H1 (cell line): ENCODE results near the gene KRT83. TPM values are rescaled to one million over a fixed set of nuclear protein-coding genes. Genes with fewer than 3 reads are reported as not detected.

Source experiments
- CTCF ChIA-PET: fragments of 300-600 bp; sonication (Branson Sonifier 250); formaldehyde crosslinking; loops from one replicate; lab custom pipeline; 2021; ENCODE audit not compliant: partially characterized antibody; lab: Charles Lee
- POLR2A ChIA-PET: fragments of 300-600 bp; sonication (Branson Sonifier 250); formaldehyde crosslinking; loops from one replicate; lab custom pipeline; 2021; ENCODE audit warnings: inconsistent platforms; ENCODE audit not compliant: partially characterized antibody; lab: Charles Lee
- DNase-seq, 2 experiments: peaks; one replicate each; pipeline versions ENCODE4 v3.0.0 to v3.0.0-alpha.2; 2010 to 2022; ENCODE audit warnings: low spot score in 2 of 2, low read depth in 1 of 2, mixed read lengths in 1 of 2
- FAIRE-seq: peaks from 2 replicates; lab custom pipeline; 2011; peaks lifted over from hg19 to GRCh38; lab: Jason Lieb, UNC
- H2AFZ ChIP-seq: 2 replicates; pipeline ENCODE4 v1.8.1; 2012; ENCODE audit warnings: low read length, inconsistent platforms
- H2AK5ac ChIP-seq: 2 replicates; pipeline ENCODE4 v1.6.1; 2013; ENCODE audit warnings: low read depth, low read length
- H2BK120ac ChIP-seq: replicated peaks from 2 replicates; pipeline ENCODE3; 2013; ENCODE audit warnings: low read depth, low read length, inconsistent platforms
- H2BK12ac ChIP-seq: 2 replicates; pipeline ENCODE4 v1.6.1; 2013; ENCODE audit warnings: low read depth, low read length
- H2BK15ac ChIP-seq: 2 replicates; pipeline ENCODE4 v1.6.1; 2013; ENCODE audit warnings: low read length
- H2BK20ac ChIP-seq: 2 replicates; pipeline ENCODE4 v1.6.1; 2013; ENCODE audit warnings: low read length
- H2BK5ac ChIP-seq: 2 replicates; pipeline ENCODE4 v1.6.1; 2013; ENCODE audit warnings: low read depth, low read length
- H3K14ac ChIP-seq: 2 replicates; pipeline ENCODE4 v1.6.1; 2013; ENCODE audit warnings: inconsistent platforms; ENCODE audit not compliant: insufficient read length
- H3K18ac ChIP-seq: 2 replicates; pipeline ENCODE4 v1.6.1; 2013; ENCODE audit warnings: low read length; ENCODE audit errors: extremely low read depth
- H3K23ac ChIP-seq: 2 replicates; pipeline ENCODE4 v1.6.1; 2013; ENCODE audit warnings: inconsistent platforms; ENCODE audit not compliant: insufficient read length
- H3K23me2 ChIP-seq: 2 replicates; pipeline ENCODE4 v1.6.1; 2013; ENCODE audit warnings: low read depth, low read length
- H3K27ac ChIP-seq: 2 replicates; pipeline ENCODE4 v1.6.1; 2011; ENCODE audit warnings: low read depth, low read length, inconsistent platforms
- H3K27me3 ChIP-seq, 4 experiments: replicated peaks in 1 of 4; 1 replicate in 1 of 4; 2 replicates in 3 of 4; pipeline versions ENCODE4 v1.6.1 to v1.8.1; 2011 to 2013; ENCODE audit warnings: low read length in 3 of 4, mild to moderate bottlenecking in 3 of 4, inconsistent platforms in 2 of 4, mixed read lengths in 2 of 4, moderate library complexity in 1 of 4; ENCODE audit not compliant: control insufficient read depth in 3 of 4, insufficient read depth in 3 of 4; ENCODE audit errors: extremely low read depth in 1 of 4
- H3K36me3 ChIP-seq, 4 experiments: 2 replicates each; pipeline versions ENCODE4 v1.6.1 to v1.8.1; 2011 to 2013; ENCODE audit warnings: mild to moderate bottlenecking in 4 of 4, low read length in 3 of 4, moderate library complexity in 2 of 4, control low read depth in 1 of 4, inconsistent platforms in 1 of 4; ENCODE audit not compliant: insufficient read depth in 4 of 4, control insufficient read depth in 2 of 4
- H3K4ac ChIP-seq: replicated peaks from 2 replicates; pipeline ENCODE3; 2013; ENCODE audit warnings: low read length, low read depth, mixed read lengths, inconsistent platforms; ENCODE audit not compliant: insufficient read length
- H3K4me1 ChIP-seq, 4 experiments: replicated peaks in 1 of 4; 1 replicate in 1 of 4; 2 replicates in 3 of 4; pipeline versions ENCODE4 v1.6.1 to v1.8.1; 2011 to 2013; ENCODE audit warnings: low read length in 3 of 4, inconsistent platforms in 2 of 4, mixed read lengths in 1 of 4; ENCODE audit not compliant: insufficient read depth in 4 of 4, control insufficient read depth in 3 of 4
- H3K4me2 ChIP-seq, 2 experiments: 2 replicates each; pipeline versions ENCODE4 v1.6.1 to v1.8.1; 2011 to 2013; ENCODE audit warnings: low read depth in 2 of 2, low read length in 2 of 2, control low read depth in 1 of 2, inconsistent platforms in 1 of 2, mild to moderate bottlenecking in 1 of 2; ENCODE audit not compliant: insufficient read depth in 1 of 2
- H3K4me3 ChIP-seq, 4 experiments: fragments of 200-600, 300-600 bp in 1 of 4; sonication (generic), shearing (Covaris generic), sonication (Bioruptor Twin) in 1 of 4; 2 replicates each; pipeline versions ENCODE4 v1.5.1 to v1.8.1; 2011 to 2016; ENCODE audit warnings: low read length in 4 of 4, low read depth in 3 of 4, control low read depth in 2 of 4, inconsistent platforms in 2 of 4, mild to moderate bottlenecking in 2 of 4, mixed read lengths in 1 of 4, moderate library complexity in 1 of 4; ENCODE audit not compliant: insufficient read depth in 2 of 4; ENCODE audit errors: extremely low read depth in 1 of 4
- H3K56ac ChIP-seq: replicated peaks from 2 replicates; pipeline ENCODE3; 2013; ENCODE audit warnings: low read depth, mild to moderate bottlenecking, mixed read lengths, low read length, inconsistent platforms; ENCODE audit not compliant: insufficient read length
- H3K79me1 ChIP-seq: 2 replicates; pipeline ENCODE4 v1.6.1; 2013; ENCODE audit warnings: low read depth, low read length, control low read depth
- H3K79me2 ChIP-seq, 2 experiments: 2 replicates each; pipeline versions ENCODE4 v1.6.1 to v1.8.1; 2012 to 2013; ENCODE audit warnings: low read length in 2 of 2, mild to moderate bottlenecking in 2 of 2, inconsistent platforms in 1 of 2; ENCODE audit not compliant: insufficient read depth in 2 of 2, control insufficient read depth in 1 of 2
- H3K9ac ChIP-seq, 4 experiments: replicated peaks in 1 of 4; 1 replicate in 1 of 4; 2 replicates in 3 of 4; pipeline versions ENCODE4 v1.6.1 to v1.8.1; 2011 to 2013; ENCODE audit warnings: low read depth in 3 of 4, low read length in 3 of 4, control low read depth in 2 of 4, mild to moderate bottlenecking in 2 of 4, moderate library complexity in 2 of 4, inconsistent platforms in 1 of 4; ENCODE audit errors: extremely low read depth in 1 of 4
- H3K9me3 ChIP-seq, 2 experiments: 2 replicates each; pipeline versions ENCODE4 v1.6.1 to v1.8.1; 2012 to 2013; ENCODE audit warnings: mild to moderate bottlenecking in 2 of 2, moderate library complexity in 2 of 2, control low read depth in 1 of 2, inconsistent platforms in 1 of 2, low read depth in 1 of 2, low read length in 1 of 2, mixed read lengths in 1 of 2; ENCODE audit not compliant: insufficient read depth in 2 of 2
- H4K20me1 ChIP-seq, 2 experiments: replicated peaks in 1 of 2; 2 replicates each; pipeline versions ENCODE3 to v1.8.1; 2011 to 2013; ENCODE audit warnings: inconsistent platforms in 2 of 2, low read length in 2 of 2, mild to moderate bottlenecking in 1 of 2; ENCODE audit not compliant: insufficient read depth in 2 of 2, control insufficient read depth in 1 of 2
- H4K5ac ChIP-seq: 2 replicates; pipeline ENCODE4 v1.6.1; 2013; ENCODE audit warnings: low read length, low read depth, mixed read lengths, inconsistent platforms; ENCODE audit not compliant: insufficient read length
- H4K8ac ChIP-seq: 2 replicates; pipeline ENCODE4 v1.8.0; 2013; ENCODE audit warnings: mild to moderate bottlenecking, moderate library complexity, low read length, inconsistent platforms; ENCODE audit not compliant: insufficient read depth; ENCODE audit errors: extremely low read depth
- H4K91ac ChIP-seq: replicated peaks from 2 replicates; pipeline ENCODE3; 2013; ENCODE audit warnings: low read length, mixed read lengths, inconsistent platforms; ENCODE audit not compliant: insufficient read length
- CBX8 ChIP-seq: fragments of 300-800, 300-1000 bp; sonication (generic); IDR thresholded peaks from 2 replicates; pipeline ENCODE4 v1.7.1; 2016; ENCODE audit warnings: low read depth, low read length, borderline replicate concordance
- CEBPB ChIP-seq: IDR thresholded peaks from 2 replicates; pipeline ENCODE4 v1.6.1; 2012; ENCODE audit warnings: low read depth, low read length
- EP300 ChIP-seq, 2 experiments: IDR thresholded peaks; 1 replicate in 1 of 2; 2 replicates in 1 of 2; pipeline ENCODE4 v1.6.1; 2011 to 2012; ENCODE audit warnings: low read depth in 2 of 2, low read length in 2 of 2, mild to moderate bottlenecking in 2 of 2, borderline replicate concordance in 1 of 2, inconsistent platforms in 1 of 2, moderate library complexity in 1 of 2
- HDAC2 ChIP-seq, 2 experiments: fragments of 300-600 bp in 1 of 2; sonication (generic) in 1 of 2; IDR thresholded peaks; 2 replicates each; pipeline ENCODE4 v1.6.1; 2011 to 2012; ENCODE audit warnings: low read depth in 2 of 2, low read length in 2 of 2, mild to moderate bottlenecking in 2 of 2, moderate library complexity in 2 of 2, borderline replicate concordance in 1 of 2, inconsistent platforms in 1 of 2
- JUN ChIP-seq: IDR thresholded peaks from 2 replicates; pipeline ENCODE4 v1.6.1; 2011; ENCODE audit warnings: low read depth, mild to moderate bottlenecking, improper control_type of control experiment, low read length
- JUND ChIP-seq: IDR thresholded peaks from 2 replicates; pipeline ENCODE4 v1.6.1; 2011; ENCODE audit warnings: mild to moderate bottlenecking, improper control_type of control experiment, low read length
- MAFK ChIP-seq: IDR thresholded peaks from 2 replicates; pipeline ENCODE4 v1.6.1; 2012; ENCODE audit warnings: low read depth, mild to moderate bottlenecking, improper control_type of control experiment, low read length
- NANOG ChIP-seq: IDR thresholded peaks from 2 replicates; pipeline ENCODE4 v1.6.1; 2011; ENCODE audit warnings: low read length, low read depth, mild to moderate bottlenecking, inconsistent platforms; ENCODE audit not compliant: insufficient read depth, poor library complexity, severe bottlenecking
- RBBP5 ChIP-seq: IDR thresholded peaks from 2 replicates; pipeline ENCODE4 v1.7.1; 2012; ENCODE audit warnings: low read depth, mild to moderate bottlenecking, inconsistent platforms, low read length, moderate library complexity, borderline replicate concordance
- SP2 ChIP-seq: IDR thresholded peaks from 2 replicates; pipeline ENCODE4 v1.6.1; 2012; ENCODE audit warnings: mild to moderate bottlenecking, low read length, inconsistent platforms
- SRF ChIP-seq: IDR thresholded peaks from 2 replicates; pipeline ENCODE4 v1.6.1; 2011; ENCODE audit warnings: mild to moderate bottlenecking, low read depth, low read length, moderate library complexity
- WGBS, 2 experiments: shearing (Covaris generic) in 1 of 2; methylation state at CpG; one replicate each; pipeline versions ENCODE4 v1.1.6 to v1.1.7; 2013 to 2015; ENCODE audit warnings: low lambda C conversion rate in 2 of 2, mixed read lengths in 2 of 2, inconsistent platforms in 1 of 2, low coverage in 1 of 2, missing lambda C conversion rate in 1 of 2; ENCODE audit not compliant: insufficient replicate concordance in 2 of 2, insufficient coverage in 1 of 2, insufficient read length in 1 of 2; ENCODE audit errors: extremely low coverage in 1 of 2, missing lambda C conversion rate in 1 of 2; 5-methylcytosine and 5-hydroxymethylcytosine counted together
- polyA plus RNA-seq, 7 experiments: library from polyadenylated mRNA; depleted of rRNA in 3 of 7; stranded (reverse) in 5 of 7; unstranded in 2 of 7; fragments of >200 nt in 5 of 7; fragments of 200-250 nt in 2 of 7; gene quantifications; 1 replicate in 5 of 7; 2 replicates in 1 of 7; 4 replicates in 1 of 7; pipeline versions ENCODE4 v1.2.1 to v1.2.3, GENCODE V29; 2011 to 2013; ENCODE audit warnings: missing spikeins in 2 of 7, mixed read lengths in 2 of 7
- total RNA-seq: library from RNA; stranded (reverse); fragmentation: NEBNext Ultra II Directional; extraction: Animal tissue kit (Norgen Biotek cat#: 25700); gene quantifications from 2 replicates; pipeline ENCODE4 v1.2.1, GENCODE V29; 2021
- TF ChIP-seq, protein P1 (sequence below): IDR thresholded peaks from 2 replicates; pipeline ENCODE4 v1.6.1; 2011; ENCODE audit warnings: low read length, improper control_type of control experiment

The KRT83 gene
- total and polyA plus RNA-seq, 2 of the 8 experiments (the other 6 are each of a cell fraction or from before 2014, with no cell fraction given): not detected

DNA sequence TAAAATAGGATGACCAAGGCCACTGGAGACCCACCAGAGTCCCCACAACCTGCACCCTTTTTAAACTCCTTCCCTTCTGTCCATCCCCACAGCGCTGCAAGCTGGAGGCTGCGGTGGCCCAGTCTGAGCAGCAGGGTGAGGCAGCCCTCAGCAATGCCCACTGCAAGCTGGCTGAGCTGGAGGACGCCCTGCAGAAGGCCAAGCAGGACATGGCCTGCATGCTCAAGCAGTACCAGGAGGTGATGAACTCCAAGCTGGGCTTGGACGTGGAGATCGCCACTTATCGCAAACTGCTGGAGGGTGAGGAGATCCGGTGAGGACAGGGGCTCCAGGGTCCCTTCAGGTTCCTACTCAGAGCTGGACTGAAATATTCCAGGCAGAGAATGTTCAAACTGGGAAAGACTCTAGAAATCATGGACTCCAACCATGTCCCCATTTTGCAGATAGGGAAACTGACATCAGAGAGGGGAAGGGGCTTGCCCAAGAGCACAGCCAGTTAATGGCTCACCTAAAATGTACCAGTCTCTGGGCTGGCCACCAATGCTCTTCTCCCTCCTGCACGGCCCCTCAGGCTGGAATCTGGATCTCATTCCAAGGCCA, 28.9 kb upstream of the KRT83 start:
- H2BK120ac ChIP-seq: no peak overlapping the region
- H3K36me3 ChIP-seq: no peaks in the 10 kb centered on the region
- no peak overlapping the region for H2AK5ac ChIP-seq
- no peak overlapping the region for H3K9ac ChIP-seq
- 94% methylated on average over 8 of the region's 8 CpGs; no CpG with 5 or more reads in 1 of the 2 experiments for WGBS, 2 experiments
- H3K27me3 ChIP-seq: no peaks in the 10 kb centered on the region
- no peak overlapping the region for H2BK12ac ChIP-seq
- ChIA-PET CTCF (interaction anchor here (0.8 to 10.7 kb wide), 9 partner anchors 13 to 203 kb away, joined by 3 to 88 read pairs (median 3); no protein-coding TSS in a partner anchor), POLR2A (interaction anchor here (1.2 kb wide), 1 partner anchor 656 kb away, joined by 3 read pairs; the partner anchor contains the start of gene EIF4B)
- H4K8ac ChIP-seq: no peak overlapping the region
- no peak overlapping the region for H2BK15ac ChIP-seq
- H2BK5ac ChIP-seq: no peak overlapping the region
- H3K18ac ChIP-seq: no peak overlapping the region
- H3K4ac ChIP-seq: no peak overlapping the region
- no peak overlapping the region for H3K4me2 ChIP-seq
- no peaks in the 10 kb centered on the region for H3K9me3 ChIP-seq
- no peak overlapping the region for H3K14ac ChIP-seq
- H3K56ac ChIP-seq: no peak overlapping the region
- H4K5ac ChIP-seq: no peak overlapping the region
- no peaks in the 10 kb centered on the region for H4K20me1 ChIP-seq
- no peak overlapping the region for H3K27ac ChIP-seq
- H3K4me1 ChIP-seq: no peaks in the 10 kb centered on the region
- DNase-seq (no peak), FAIRE-seq (no peak)
- H3K23me2 ChIP-seq: no peaks in the 10 kb centered on the region
- H3K79me1 ChIP-seq: no peaks in the 10 kb centered on the region
- no peaks in the 10 kb centered on the region for H3K79me2 ChIP-seq
- no peak overlapping the region for H2BK20ac ChIP-seq
- H3K23ac ChIP-seq: no peak overlapping the region
- H2AFZ ChIP-seq: no peak overlapping the region
- no peak overlapping the region for H3K4me3 ChIP-seq
- no peak overlapping the region for H4K91ac ChIP-seq
- TF ChIP-seq JUND (no peak), NANOG (no peak), MAFK (no peak), CEBPB (no peak), EP300 (IDR thresholded peaks at IDR 0.05; ENCODE audit: borderline replicate concordance in 1 of 2, low read depth in 2 of 2, low read length in 2 of 2) (no peak), JUN (no peak), SP2 (no peak), SRF (no peak), CBX8 (no peak), RBBP5 (no peak), HDAC2 (IDR thresholded peaks at IDR 0.05; ENCODE audit: borderline replicate concordance in 1 of 2, low read depth in 2 of 2, low read length in 2 of 2) (no peak)
- TF ChIP-seq, protein P1, sequence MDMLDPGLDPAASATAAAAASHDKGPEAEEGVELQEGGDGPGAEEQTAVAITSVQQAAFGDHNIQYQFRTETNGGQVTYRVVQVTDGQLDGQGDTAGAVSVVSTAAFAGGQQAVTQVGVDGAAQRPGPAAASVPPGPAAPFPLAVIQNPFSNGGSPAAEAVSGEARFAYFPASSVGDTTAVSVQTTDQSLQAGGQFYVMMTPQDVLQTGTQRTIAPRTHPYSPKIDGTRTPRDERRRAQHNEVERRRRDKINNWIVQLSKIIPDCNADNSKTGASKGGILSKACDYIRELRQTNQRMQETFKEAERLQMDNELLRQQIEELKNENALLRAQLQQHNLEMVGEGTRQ: no peak
